Heart left ventricle (tissue), 16 donors: Measurements from ENCODE around the gene PAK2. TPM values are rescaled to one million over a fixed set of nuclear protein-coding genes. Genes with fewer than 3 reads are reported as not detected.
"Not testable (repeated sequence)": the region's sequence is repeated elsewhere in the genome, so short reads cannot be mapped to it uniquely, and the experiment has no call there.

Source experiments
- ATAC-seq, 4 donors: fragments of 200-7000 bp; cut with Tn5 transposase; one replicate each; pipeline ENCODE4 v1.9.1; 2020 to 2022; ENCODE audit warnings: moderate library complexity in 4 of 4, mild to moderate bottlenecking in 3 of 4, moderate number of reproducible peaks in 1 of 4
- DNase-seq, 5 donors: peaks; one replicate each; pipeline ENCODE4 v3.0.0-alpha.2; 2020
- H3K27ac ChIP-seq, 12 donors: fragments of 200-600 bp; sonication (generic) in 4 of 12; one replicate each; pipeline versions ENCODE4 v1.5.0 to v1.8.0; 2016 to 2022; ENCODE audit warnings: mild to moderate bottlenecking in 2 of 12
- H3K27me3 ChIP-seq, 9 donors: fragments of 200-600 bp; sonication (generic) in 2 of 9; one replicate each; pipeline versions ENCODE4 v1.5.1 to v1.8.0; 2016 to 2022; ENCODE audit warnings: mild to moderate bottlenecking in 3 of 9
- H3K36me3 ChIP-seq, 9 donors: fragments of 200-600 bp; sonication (generic) in 2 of 9; one replicate each; pipeline versions ENCODE4 v1.5.0 to v1.8.0; 2018 to 2022; ENCODE audit warnings: mild to moderate bottlenecking in 2 of 9
- H3K4me1 ChIP-seq, 12 donors: fragments of 200-600 bp; sonication (generic) in 4 of 12; one replicate each; pipeline versions ENCODE4 v1.5.0 to v1.8.0; 2016 to 2022; ENCODE audit warnings: mild to moderate bottlenecking in 3 of 12
- H3K4me3 ChIP-seq, 12 donors: fragments of 200-600 bp; sonication (generic) in 4 of 12; one replicate each; pipeline versions ENCODE4 v1.5.0 to v1.8.0; 2017 to 2022; ENCODE audit warnings: mild to moderate bottlenecking in 9 of 12, moderate library complexity in 4 of 12
- H3K9me3 ChIP-seq, 12 donors: fragments of 200-600 bp; sonication (generic) in 4 of 12; one replicate each; pipeline versions ENCODE4 v1.5.0 to v1.8.0; 2016 to 2022; ENCODE audit warnings: mild to moderate bottlenecking in 1 of 12
- CTCF ChIP-seq, 12 donors: fragments of 200-600 bp; sonication (generic) in 4 of 12; IDR thresholded peaks; one replicate each; pipeline versions ENCODE4 v1.5.0 to v1.8.0; 2018 to 2022; ENCODE audit warnings: antibody characterized with exemption in 12 of 12, mild to moderate bottlenecking in 5 of 12
- POLR2A ChIP-seq, 2 donors: fragments of 450-650 bp; IDR thresholded peaks; one replicate each; pipeline ENCODE4 v1.6.1; 2017; ENCODE audit warnings: antibody characterized with exemption in 2 of 2, mild to moderate bottlenecking in 2 of 2, moderate library complexity in 2 of 2
- WGBS, 4 donors: extraction: QIAGEN DNeasy Blood & Tissue Kit in 2 of 4; methylation state at CpG; one replicate each; pipeline versions ENCODE4 v1.1.5 to v1.1.7; 2013 to 2018; 5-methylcytosine and 5-hydroxymethylcytosine counted together
- intact Hi-C, 10 donors: fragments of 100-400 bp; cut with DNase I; formaldehyde crosslinking; loops; one replicate each; pipeline versions ENCODE4 v1.11.1 to v1.14.2; 2022
- polyA plus RNA-seq, 2 donors: library from polyadenylated mRNA; stranded (reverse); fragments of 200-250 nt; gene quantifications; one replicate each; pipeline ENCODE4 v1.2.3, GENCODE V29; 2013
- total RNA-seq, 9 donors: library from RNA; depleted of rRNA in 2 of 9; stranded (reverse); fragments of >200 nt in 2 of 9; fragmentation: NEBNext Ultra II Directional in 3 of 9; extraction: Animal tissue kit (Norgen Biotek cat#: 25700) in 3 of 9; gene quantifications; one replicate each; pipeline versions ENCODE4 v1.1.0 to v1.2.4, GENCODE V29; 2016 to 2023
- donor health status: ischemic (EF 13 %, LVEDD 7.1; RV severe dilation, severe dysfunction).
- donor health status: healthy with polysubstance abuse.
- donor health status: DM: no; HTN: yes; CAD: no.
- donor health status: DM: no; HTN: no; CAD: no.
- donor health status: ischemic (EF 25% LVEDD 6.9; RV normal size, moderate dysfunction).
- donor health status: ischemic (EF 25% LVEDD 5.7; RV mildly dilated, moderate dysfunction).
- donor health status: healthy.
- donor health status: DM: yes; HTN: yes; CAD: no.
- donor health status: ischemic (EF 35%, LVEDD 5.7; RV mildly dilated, moderate dysfunction).
- donor health status: nonischemic (EF 11% LVEDD 7.7; RV severe dilation, severe dysfunction).
- donor health status: DM: yes; HTN: yes; CAD: no.
- donor health status: PGD.
- donor health status: ischemic (EF 29% LVEDD 5.4; RV normal size, mild dysfunction).
- donor health status: nonischemic (EF 23%, LVEDD 6.1; RV moderate dilation, normal function).

The PAK2 gene
- total and polyA plus RNA-seq, 11 donors, result 17.0 to 67.8 (median 48.3) TPM

DNA sequence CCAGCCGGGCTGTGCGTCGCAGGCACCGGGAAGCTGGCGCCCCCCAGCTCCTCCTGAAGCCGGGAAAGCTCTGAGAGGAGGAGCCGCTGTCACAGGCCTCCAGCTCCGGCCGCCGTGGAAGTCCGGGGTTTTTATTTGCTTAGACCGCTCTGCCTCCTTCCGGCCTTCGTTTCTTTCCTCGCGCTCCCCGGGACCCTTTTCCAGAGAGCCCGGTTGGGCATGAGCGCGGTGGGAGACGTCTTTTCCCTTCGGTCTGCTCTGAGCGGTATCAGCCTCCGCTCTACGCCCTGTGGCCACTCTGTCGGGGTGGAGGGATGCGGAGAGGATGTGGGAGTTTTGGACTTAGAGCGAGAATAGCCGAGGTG, 128.6 kb downstream of the PAK2 start:
- intact Hi-C loops, result loop anchor here in 5 of 10 donors (5.0 to 10.0 kb wide), 4 partner anchors 69 to 303 kb away; partner anchors contain the start of genes NCBP2 (in 3 of the 5), FBXO45 (in 1 of the 5) and WDR53 (in 1 of the 5)
- peaks cover 0 to 35% (median 22%) of the 10 kb centered on the region in 12 donors for H3K4me1 ChIP-seq
- H3K27ac ChIP-seq, result peak overlapping the region; percentile 18 to 97 (median 94)
- H3K9me3 ChIP-seq, result no peaks in the 10 kb centered on the region
- ATAC-seq (peak in 2 of 4 donors; percentile 24 to 41), DNase-seq (peak in 2 of 5 donors; percentile 30 to 59)
- TF ChIP-seq CTCF (IDR thresholded peaks at IDR 0.05) (peak in 1 of 12 donors; percentile 3), POLR2A (IDR thresholded peaks at IDR 0.05) (no peak)
- WGBS, 4 donors, result 0 to 1% (median 0%) methylated on average over 21 to 29 of the region's 29 CpGs
- H3K27me3 ChIP-seq, result no peaks in the 10 kb centered on the region
- peak overlapping the region; percentile 63 to 99 (median 97) for H3K4me3 ChIP-seq
- peaks cover 0 to 10% (median 0%) of the 10 kb centered on the region in 9 donors for H3K36me3 ChIP-seq

DNA sequence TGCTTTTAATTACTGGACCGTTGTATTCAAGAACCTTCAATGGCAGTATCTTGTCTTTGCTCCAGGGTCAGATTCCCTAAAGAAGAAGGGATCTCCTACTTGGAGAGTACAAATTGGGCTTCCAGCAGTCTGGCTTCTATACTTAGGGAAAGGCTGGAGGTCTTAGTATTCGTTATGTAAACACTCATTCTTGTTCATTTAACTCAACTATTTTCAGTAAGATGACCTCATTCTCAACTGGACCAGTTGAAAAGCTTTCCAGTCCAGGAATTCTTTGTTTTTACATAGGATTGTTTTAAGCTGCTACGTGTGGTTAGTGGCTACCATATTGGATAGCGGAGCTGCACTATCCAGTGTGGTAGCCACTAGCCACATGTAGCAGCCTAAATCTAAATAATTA, 132.7 kb downstream of the PAK2 start:
- TF ChIP-seq POLR2A (IDR thresholded peaks at IDR 0.05) (no peak), CTCF (IDR thresholded peaks at IDR 0.05) (no peak)
- no peaks in the 10 kb centered on the region for H3K27me3 ChIP-seq
- WGBS, 4 donors, result 71 to 79% (median 76%) methylated on average over 4 of the region's 4 CpGs
- H3K9me3 ChIP-seq, result no peaks in the 10 kb centered on the region
- H3K4me3 ChIP-seq, result no peak overlapping the region
- intact Hi-C loops, result loop anchor here in 1 of 10 donors (5.0 kb wide), 1 partner anchor 65 kb away; no protein-coding TSS in a partner anchor
- no peak for DNase-seq
- H3K4me1 ChIP-seq, result peaks cover 0 to 42% (median 17%) of the 10 kb centered on the region in 12 donors
- ATAC-seq, result no peak
- peaks cover 0 to 10% (median 0%) of the 10 kb centered on the region in 9 donors for H3K36me3 ChIP-seq
- H3K27ac ChIP-seq, result no peak overlapping the region

- H3K27me3 ChIP-seq, H3K27ac ChIP-seq, H3K9me3 ChIP-seq, H3K4me3 ChIP-seq, ATAC-seq, H3K36me3 ChIP-seq, DNase-seq: not testable (repeated sequence)
- 88 to 94% (median 93%) methylated on average over 7 of the region's 7 CpGs for WGBS, 4 donors
- peaks cover 0 to 33% (median 11%) of the 10 kb centered on the region in 12 donors for H3K4me1 ChIP-seq
- intact Hi-C loops, result loop anchor here in 1 of 10 donors (5.0 kb wide), 1 partner anchor 63 kb away; no protein-coding TSS in a partner anchor
Measured at GRCh38 chr3:196874511-196875094, 134.9 kb downstream of the PAK2 start.

- intact Hi-C loops, result no loop called here
- WGBS, 4 donors, result 79 to 82% (median 81%) methylated on average over 2 of the region's 2 CpGs
Measured at GRCh38 chr3:196875258-196875657, 135.6 kb downstream of the PAK2 start.

More at GRCh38 chr3:196875258-196875657, 135.6 kb downstream of the PAK2 start:
- Histone ChIP-seq H3K27me3 (no peaks in the 10 kb centered on the region), H3K4me3 (no peak overlapping the region), H3K36me3 (peaks cover 0 to 10% (median 0%) of the 10 kb centered on the region in 9 donors), H3K4me1 (peaks cover 0 to 32% (median 8%) of the 10 kb centered on the region in 12 donors), H3K9me3 (no peaks in the 10 kb centered on the region), H3K27ac (no peak overlapping the region)
- ATAC-seq (no peak), DNase-seq (no peak)
- no peak for TF ChIP-seq POLR2A (IDR thresholded peaks at IDR 0.05)
- TF ChIP-seq CTCF (IDR thresholded peaks at IDR 0.05), result no peak

Other genes with a start within 250 kb of the PAK2 start
- 10 to 100 TPM; 15.0 to 31.8 (median 21.1) TPM for gene RNF168, start 236.1 kb upstream of the PAK2 start, total RNA-seq
- gene RNF168, start 236.1 kb upstream of the PAK2 start, polyA plus RNA-seq, result 10 to 100 TPM in 1 of 2 donors, 1 to 10 TPM in 1; 8.4 to 13.4 TPM
- 100 to 1,000 TPM in 2 of 9 donors, 10 to 100 TPM in 7; 14.5 to 130 (median 50.0) TPM for gene SMCO1, start 224.5 kb upstream of the PAK2 start, total RNA-seq
- 100 to 1,000 TPM in 1 of 2 donors, 1 to 10 TPM in 1; 2.6 to 105 TPM for gene SMCO1, start 224.5 kb upstream of the PAK2 start, polyA plus RNA-seq
- gene WDR53, start 171.3 kb upstream of the PAK2 start, total RNA-seq, result 10 to 100 TPM in 2 of 9 donors, 1 to 10 TPM in 7; 4.2 to 15.5 (median 8.4) TPM
- gene WDR53, start 171.3 kb upstream of the PAK2 start, polyA plus RNA-seq, result 1 to 10 TPM; 7.3 to 9.7 TPM
- gene FBXO45, start 171.2 kb upstream of the PAK2 start, total RNA-seq, result 1 to 10 TPM; 5.3 to 7.9 (median 6.6) TPM
- 10 to 100 TPM in 1 of 2 donors, 1 to 10 TPM in 1; 2.1 to 10.8 TPM for gene FBXO45, start 171.2 kb upstream of the PAK2 start, polyA plus RNA-seq
- gene NRROS, start 100.2 kb upstream of the PAK2 start, total RNA-seq, result 10 to 100 TPM in 1 of 9 donors, 1 to 10 TPM in 8; 2.1 to 23.8 (median 3.4) TPM
- 1 to 10 TPM; 1.4 to 2.6 TPM for gene NRROS, start 100.2 kb upstream of the PAK2 start, polyA plus RNA-seq
- gene CEP19, start 27.6 kb upstream of the PAK2 start, total RNA-seq, result 1 to 10 TPM in 7 of 9 donors, under 1 TPM in 2; 0.81 to 2.8 (median 1.4) TPM
- 1 to 10 TPM in 1 of 2 donors, under 1 TPM in 1; 0.57 to 1.0 TPM for gene CEP19, start 27.6 kb upstream of the PAK2 start, polyA plus RNA-seq
- gene PIGX, start 27.5 kb upstream of the PAK2 start, total RNA-seq, result 10 to 100 TPM; 16.6 to 21.2 (median 18.8) TPM
- gene PIGX, start 27.5 kb upstream of the PAK2 start, polyA plus RNA-seq, result 10 to 100 TPM in 1 of 2 donors, 1 to 10 TPM in 1; 8.3 to 10.7 TPM
- 10 to 100 TPM; 16.8 to 28.5 (median 22.9) TPM for gene SENP5, start 128.1 kb downstream of the PAK2 start, total RNA-seq
- gene SENP5, start 128.1 kb downstream of the PAK2 start, polyA plus RNA-seq, result 10 to 100 TPM in 1 of 2 donors, 1 to 10 TPM in 1; 7.0 to 12.9 TPM
- gene NCBP2, start 202.7 kb downstream of the PAK2 start, total RNA-seq, result 10 to 100 TPM; 20.7 to 43.8 (median 38.9) TPM
- gene NCBP2, start 202.7 kb downstream of the PAK2 start, polyA plus RNA-seq, result 10 to 100 TPM; 24.8 to 55.5 TPM
- gene PIGZ, start 229.0 kb downstream of the PAK2 start, total RNA-seq, result 1 to 10 TPM; 5.2 to 8.0 (median 6.5) TPM
- 1 to 10 TPM; 2.3 to 3.4 TPM for gene PIGZ, start 229.0 kb downstream of the PAK2 start, polyA plus RNA-seq